Heart left ventricle (tissue), 13 donors: ENCODE measurements around the gene VTI1A.

Experiments used
- CTCF ChIP-seq, 12 donors: fragments of 200-600 bp; sonication (generic) in 4 of 12; IDR thresholded peaks; one replicate each; pipeline versions ENCODE4 v1.5.0 to v1.8.0; 2018 to 2022; ENCODE audit warnings: antibody characterized with exemption in 12 of 12, mild to moderate bottlenecking in 5 of 12
- POLR2A ChIP-seq, 2 donors: fragments of 450-650 bp; IDR thresholded peaks; one replicate each; pipeline ENCODE4 v1.6.1; 2017; ENCODE audit warnings: antibody characterized with exemption in 2 of 2, mild to moderate bottlenecking in 2 of 2, moderate library complexity in 2 of 2
- donor health status: ischemic (EF 13 %, LVEDD 7.1; RV severe dilation, severe dysfunction).
- donor health status: DM: no; HTN: yes; CAD: no.
- donor health status: DM: no; HTN: no; CAD: no.
- donor health status: ischemic (EF 25% LVEDD 6.9; RV normal size, moderate dysfunction).
- donor health status: ischemic (EF 25% LVEDD 5.7; RV mildly dilated, moderate dysfunction).
- donor health status: ischemic (EF 35%, LVEDD 5.7; RV mildly dilated, moderate dysfunction).
- donor health status: nonischemic (EF 11% LVEDD 7.7; RV severe dilation, severe dysfunction).
- donor health status: DM: yes; HTN: yes; CAD: no.
- donor health status: PGD.
- donor health status: ischemic (EF 29% LVEDD 5.4; RV normal size, mild dysfunction).
- donor health status: nonischemic (EF 23%, LVEDD 6.1; RV moderate dilation, normal function).

- TF ChIP-seq CTCF (IDR thresholded peaks at IDR 0.05) (no peak), POLR2A (IDR thresholded peaks at IDR 0.05) (no peak)
These were observed 146.0 kb downstream of the VTI1A start for GRCh38 chr10:112593023-112593422.
